GM11168 (cell line): ENCODE measurements around the gene KIAA0825.

Source experiments
- in situ Hi-C: fragments of 300-500 bp; cut with MboI; formaldehyde crosslinking; loops from one replicate; pipeline ENCODE4 v1.12.0; 2022; ENCODE audit warnings: low sequenced_read_pairs; ENCODE audit not compliant: unreplicated experiment

Gene KIAA0825

GRCh38 chr5:94266170-94266569 is 352.2 kb downstream of the KIAA0825 start:
- in situ Hi-C loops, result no loop called here

- in situ Hi-C loops, result no loop called here
These were observed 355.3 kb downstream of the KIAA0825 start for GRCh38 chr5:94263068-94263467.

- in situ Hi-C loops, result no loop called here
These were observed 358.3 kb downstream of the KIAA0825 start for GRCh38 chr5:94260096-94260495.

DNA sequence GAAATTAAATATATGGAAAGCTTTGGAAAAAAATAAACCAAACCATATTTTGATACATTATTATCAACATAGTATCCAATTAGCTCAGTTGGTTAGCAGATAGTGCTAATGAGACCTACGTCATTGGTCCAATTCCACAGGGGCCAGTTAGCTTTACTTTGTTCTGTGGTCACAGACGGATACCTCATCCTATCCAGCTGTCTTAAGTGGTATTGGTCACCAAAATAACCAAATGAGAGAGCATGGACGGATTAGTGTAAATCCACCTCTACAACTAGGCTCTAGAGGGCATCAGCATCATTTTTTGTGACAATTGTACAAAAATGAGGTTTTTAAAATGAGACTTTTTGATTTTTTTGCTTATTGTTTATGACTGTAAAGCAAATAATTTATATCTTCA is 364.2 kb downstream of the KIAA0825 start:
- in situ Hi-C loops, result no loop called here

- in situ Hi-C loops, result no loop called here
These were observed 367.4 kb downstream of the KIAA0825 start for GRCh38 chr5:94250985-94251384.

DNA sequence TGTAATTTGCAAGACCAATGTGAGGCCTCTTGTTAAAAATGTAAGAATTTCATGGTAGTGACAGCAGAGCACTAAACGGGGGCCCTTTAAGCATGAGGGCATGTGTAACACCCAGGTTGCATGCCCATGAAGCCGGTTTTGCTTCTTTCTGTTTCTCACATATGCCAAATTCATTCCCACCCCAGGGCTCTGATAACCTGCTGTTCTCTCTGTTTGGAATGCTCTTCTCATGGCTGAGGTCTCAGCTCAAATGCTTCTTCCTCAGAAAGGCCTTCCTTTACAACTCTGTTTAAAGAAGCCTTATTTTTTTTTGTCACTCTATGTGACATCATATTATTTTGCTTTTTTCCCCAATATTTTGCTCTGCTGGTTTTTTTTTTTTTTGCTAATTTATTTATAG is 369.0 kb downstream of the KIAA0825 start:
- in situ Hi-C loops, result no loop called here

DNA sequence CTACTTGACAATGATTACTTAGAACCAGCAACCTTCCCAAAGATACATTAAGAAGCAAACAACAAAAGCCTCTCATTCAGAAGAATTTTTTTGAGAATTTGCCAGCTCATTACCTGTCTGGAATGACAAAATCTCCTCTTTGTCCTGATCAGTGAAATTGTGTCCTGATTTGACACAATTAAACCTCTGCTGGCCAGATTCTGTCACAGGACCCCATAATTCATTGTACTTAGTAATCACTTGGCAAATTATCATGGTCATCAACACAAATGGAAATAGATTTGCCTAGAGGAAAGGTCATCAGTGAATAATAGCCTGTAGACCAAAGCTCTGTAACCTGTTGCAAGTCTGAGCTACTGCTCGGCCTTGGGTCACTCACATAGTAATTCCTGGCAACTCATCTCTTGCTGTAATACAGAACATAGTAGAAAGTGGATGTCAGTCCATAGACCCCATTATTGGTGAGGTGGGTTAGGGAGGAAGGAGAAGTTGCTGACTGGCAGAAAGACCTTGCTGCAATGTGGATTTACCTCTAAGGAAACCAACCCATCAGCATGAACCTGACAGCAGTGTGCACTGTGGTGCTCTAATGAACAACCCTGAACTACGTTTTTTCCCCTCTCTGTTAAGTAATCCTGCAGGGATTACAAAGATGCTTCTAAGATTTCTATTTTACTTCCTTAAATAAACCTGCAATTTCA is 370.1 kb downstream of the KIAA0825 start:
- in situ Hi-C loops, result no loop called here

DNA sequence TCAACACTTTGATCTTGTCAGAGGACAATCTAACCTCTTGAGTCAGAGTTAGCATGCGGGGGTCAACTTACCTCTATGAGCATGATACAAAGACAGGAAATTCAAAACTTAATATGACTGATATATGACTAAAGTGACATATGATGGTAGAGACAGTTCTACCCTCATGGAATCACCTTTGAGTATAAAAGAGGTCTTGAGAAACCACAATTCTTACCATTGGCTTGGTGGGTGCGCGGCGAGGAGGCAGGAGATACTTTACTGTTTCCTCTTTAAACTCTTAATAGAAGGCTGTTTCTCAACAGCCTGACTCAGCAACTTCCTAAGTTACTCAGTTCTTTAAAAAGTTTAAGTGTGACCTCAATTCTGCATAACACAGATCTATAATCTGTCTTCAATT is 372.8 kb downstream of the KIAA0825 start:
- in situ Hi-C loops, result no loop called here

DNA sequence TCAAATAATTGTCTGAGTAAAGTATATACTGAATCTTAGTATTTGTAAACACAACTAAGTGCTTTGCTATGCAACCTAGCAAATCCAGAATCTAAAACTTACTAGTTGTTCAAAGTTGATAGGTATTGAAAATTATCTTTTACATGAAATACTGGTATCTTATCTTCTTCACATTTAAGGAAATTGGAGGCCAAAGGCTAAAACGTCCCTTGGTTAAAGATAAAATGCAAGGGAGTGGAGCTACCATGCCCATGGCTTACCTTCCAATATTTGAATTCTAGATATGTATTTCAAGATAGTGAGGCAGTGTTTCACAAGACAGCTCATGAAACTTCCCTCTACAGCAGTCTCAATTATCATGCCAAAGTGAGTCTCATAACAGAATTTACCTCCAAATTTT is 373.5 kb downstream of the KIAA0825 start:
- in situ Hi-C loops, result no loop called here

- in situ Hi-C loops, result no loop called here
These were observed 374.8 kb downstream of the KIAA0825 start for GRCh38 chr5:94243612-94244011.

GRCh38 chr5:94240993-94241651 is 377.3 kb downstream of the KIAA0825 start:
- in situ Hi-C loops, result no loop called here

GRCh38 chr5:94240596-94240992 is 377.8 kb downstream of the KIAA0825 start:
- in situ Hi-C loops, result no loop called here

GRCh38 chr5:94240134-94240533 is 378.3 kb downstream of the KIAA0825 start:
- in situ Hi-C loops, result no loop called here

- in situ Hi-C loops, result no loop called here
These were observed 379.1 kb downstream of the KIAA0825 start for GRCh38 chr5:94239266-94239665.

DNA sequence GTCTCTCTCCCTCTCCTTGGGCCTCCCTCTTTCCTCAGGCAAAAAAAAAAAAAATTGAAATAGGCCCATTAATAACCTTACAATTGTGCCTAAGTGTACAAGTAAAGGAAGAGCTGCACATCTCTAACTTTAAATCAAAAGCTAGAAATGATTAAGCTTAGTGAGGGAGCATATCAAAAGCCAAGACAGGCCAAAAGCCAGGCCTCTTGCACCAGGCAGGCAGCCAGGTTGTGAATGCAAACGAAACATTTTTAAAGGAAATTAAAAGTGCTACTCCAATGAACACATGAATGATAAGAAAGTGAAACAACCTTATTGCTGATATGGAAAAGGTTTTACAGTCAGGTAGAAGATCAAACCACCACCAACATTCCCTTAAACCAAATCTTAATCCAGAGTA is 383.4 kb downstream of the KIAA0825 start:
- in situ Hi-C loops, result no loop called here

GRCh38 chr5:94228791-94229190 is 389.6 kb downstream of the KIAA0825 start:
- in situ Hi-C loops, result no loop called here

DNA sequence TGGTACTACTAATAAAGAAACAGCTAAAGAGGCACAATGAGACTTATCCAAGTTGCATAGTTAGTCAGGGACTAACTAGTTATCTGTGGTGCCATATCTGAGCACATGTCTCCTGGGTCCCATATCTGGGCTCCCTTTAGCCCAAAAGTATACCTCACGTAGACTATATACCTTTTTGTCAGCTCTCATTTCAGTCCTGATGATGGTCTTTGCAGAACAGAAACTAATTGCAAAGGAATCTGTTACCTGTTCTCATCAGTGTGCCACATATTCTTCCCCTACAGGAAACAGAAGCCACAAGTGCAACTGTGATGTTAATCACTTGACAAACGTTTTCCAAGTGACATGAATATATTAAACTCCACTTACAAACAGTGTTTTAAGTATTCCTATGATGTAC is 395.2 kb downstream of the KIAA0825 start:
- in situ Hi-C loops, result no loop called here

- in situ Hi-C loops, result no loop called here
These were observed 400.0 kb downstream of the KIAA0825 start for GRCh38 chr5:94218374-94218773.

GRCh38 chr5:94217745-94218144 is 400.7 kb downstream of the KIAA0825 start:
- in situ Hi-C loops, result no loop called here

GRCh38 chr5:94217216-94217615 is 401.2 kb downstream of the KIAA0825 start:
- in situ Hi-C loops, result no loop called here

- in situ Hi-C loops, result no loop called here
These were observed 405.9 kb downstream of the KIAA0825 start for GRCh38 chr5:94212476-94212875.

GRCh38 chr5:94209774-94210355 is 408.5 kb downstream of the KIAA0825 start:
- in situ Hi-C loops, result no loop called here
